Panc1 (cell line): ENCODE results near the gene SNRPF. TPM values are rescaled to one million over a fixed set of nuclear protein-coding genes. Genes with fewer than 3 reads are reported as not detected.

Source experiments
- ATAC-seq: fragments of 200-7000 bp; cut with Tn5 transposase; 2 replicates; pipeline ENCODE4 v1.9.1; 2020; ENCODE audit warnings: mild to moderate bottlenecking, moderate library complexity
- BruUV-seq: library from RNA; stranded (reverse); fragments of 400-500 nt; replicated peaks from 2 replicates; lab custom pipeline; 2021; lab: Mats Ljungman, UMichigan
- CTCF ChIA-PET: fragments of 300-600 bp; sonication (Branson Sonifier 250); formaldehyde crosslinking; loops from one replicate; lab custom pipeline; 2022; ENCODE audit warnings: antibody characterized with exemption; lab: Charles Lee
- POLR2A ChIA-PET: fragments of 300-600 bp; sonication (Branson Sonifier 250); formaldehyde crosslinking; loops from one replicate; lab custom pipeline; 2022; ENCODE audit warnings: antibody characterized with exemption; lab: Charles Lee
- DNase-seq: peaks from one replicate; pipeline ENCODE4 v3.0.0-alpha.2; 2010; ENCODE audit warnings: low read depth, low spot score
- H3K27ac ChIP-seq: 2 replicates; pipeline ENCODE4 v1.5.1; 2011; ENCODE audit warnings: mild to moderate bottlenecking, low read length, inconsistent platforms
- H3K27me3 ChIP-seq: fragments of 200-500 bp; sonication (Bioruptor generic); 2 replicates; pipeline ENCODE4 v1.6.0; 2014; ENCODE audit warnings: low read length, inconsistent platforms; ENCODE audit not compliant: control insufficient read depth, insufficient read depth
- H3K36me3 ChIP-seq: fragments of 200-500 bp; sonication (Bioruptor generic); 2 replicates; pipeline ENCODE4 v1.5.1; 2014; ENCODE audit warnings: inconsistent platforms, mild to moderate bottlenecking, low read length, moderate library complexity; ENCODE audit not compliant: control insufficient read depth, insufficient read depth
- H3K4me1 ChIP-seq: 2 replicates; pipeline ENCODE4 v1.5.1; 2011; ENCODE audit warnings: inconsistent platforms, mild to moderate bottlenecking, low read length, moderate library complexity; ENCODE audit not compliant: control insufficient read depth, insufficient read depth
- H3K4me3 ChIP-seq, 2 experiments: 2 replicates each; pipeline ENCODE4 v1.5.1; 2011 to 2012; ENCODE audit warnings: low read depth in 2 of 2, low read length in 2 of 2, mild to moderate bottlenecking in 2 of 2, inconsistent platforms in 1 of 2, moderate library complexity in 1 of 2
- H3K9me3 ChIP-seq: fragments of 200-500 bp; sonication (Bioruptor generic); 2 replicates; pipeline ENCODE4 v1.5.1; 2014; ENCODE audit warnings: low read depth, mild to moderate bottlenecking, inconsistent platforms, low read length, moderate library complexity; ENCODE audit not compliant: control insufficient read depth, insufficient read depth
- CTCF ChIP-seq: fragments of 450-650 bp; IDR thresholded peaks from 2 replicates; pipeline ENCODE4 v1.5.1; 2017; ENCODE audit warnings: mild to moderate bottlenecking
- POLR2AphosphoS5 ChIP-seq: IDR thresholded peaks from 2 replicates; pipeline ENCODE4 v1.6.1; 2012; ENCODE audit warnings: mild to moderate bottlenecking, low read depth, low read length, moderate library complexity
- REST ChIP-seq, 2 experiments: IDR thresholded peaks; 2 replicates each; pipeline ENCODE4 v1.6.1; 2011 to 2012; ENCODE audit warnings: low read depth in 2 of 2, control low read depth in 1 of 2, low read length in 1 of 2, mild to moderate bottlenecking in 1 of 2, moderate library complexity in 1 of 2; ENCODE audit not compliant: insufficient read depth in 1 of 2
- SIN3A ChIP-seq: IDR thresholded peaks from 2 replicates; pipeline ENCODE4 v1.6.1; 2012; ENCODE audit warnings: low read depth, mild to moderate bottlenecking, low read length, moderate library complexity, borderline replicate concordance; ENCODE audit not compliant: insufficient read depth
- TCF7L2 ChIP-seq: IDR thresholded peaks from 2 replicates; pipeline ENCODE4 v1.6.1; 2011; ENCODE audit warnings: mild to moderate bottlenecking, low read depth, low read length, inconsistent platforms
- in situ Hi-C: cut with HindIII; loops from 2 replicates; pipeline ENCODE4 v1.10.0; 2016; ENCODE audit warnings: low sequenced_read_pairs, low pct_unique_long_range_greater_than_20kb
- intact Hi-C: fragments of 100-400 bp; cut with micrococcal nuclease; formaldehyde crosslinking; loops from one replicate; pipeline ENCODE4 v1.10.0; 2022; ENCODE audit not compliant: unreplicated experiment
- total RNA-seq: library from RNA; stranded (reverse); gene quantifications from one replicate; pipeline ENCODE4 v1.2.1, GENCODE V29; 2021; ENCODE audit not compliant: unreplicated experiment

The SNRPF gene
- total RNA-seq, 1 experiment from 2014 or later: 38.7 TPM

GRCh38 chr12:95852133-95852532 is 6.6 kb upstream of the SNRPF start:
- ChIA-PET CTCF (no interaction called here), POLR2A (no interaction called here)
- H3K4me1 ChIP-seq: no peaks in the 10 kb centered on the region
- H3K9me3 ChIP-seq: no peaks in the 10 kb centered on the region
- in situ Hi-C loops: no loop called here
- DNase-seq (no peak), ATAC-seq (no peak)
- no TSS peak for BruUV-seq
- H3K27ac ChIP-seq: no peak overlapping the region
- no peak overlapping the region for H3K4me3 ChIP-seq
- TF ChIP-seq POLR2AphosphoS5: no peak
- no peak for TF ChIP-seq SIN3A
- no peaks in the 10 kb centered on the region for H3K36me3 ChIP-seq
- intact Hi-C loops: no loop called here
- peaks cover 2% of the 10 kb centered on the region; the same call in 1 of the 2 replicates for H3K27me3 ChIP-seq

GRCh38 chr12:95857156-95857555 is 1.6 kb upstream of the SNRPF start:
- peaks cover 12% of the 10 kb centered on the region for H3K36me3 ChIP-seq
- in situ Hi-C loops (no loop called here), intact Hi-C loops (no loop called here)
- peaks cover 2% of the 10 kb centered on the region; the same call in 1 of the 2 replicates for H3K27me3 ChIP-seq
- H3K9me3 ChIP-seq: no peaks in the 10 kb centered on the region
- peak overlapping the region; percentile 89 to 96 for H3K4me3 ChIP-seq
- peak; percentile 61 for ATAC-seq
- H3K4me1 ChIP-seq: peaks cover 9% of the 10 kb centered on the region; the same call in 1 of the 2 replicates
- ChIA-PET CTCF (no interaction called here), POLR2A (no interaction called here)
- no peak for TF ChIP-seq SIN3A
- no peak for TF ChIP-seq TCF7L2
- no peak for TF ChIP-seq CTCF
- no peak for TF ChIP-seq POLR2AphosphoS5
- TF ChIP-seq REST (IDR thresholded peaks at IDR 0.05; ENCODE audit: insufficient read depth in 1 of 2, low read depth in 2 of 2, low read length in 1 of 2): no peak
- peak overlapping the region; percentile 37 for H3K27ac ChIP-seq
- BruUV-seq: no TSS peak
- DNase-seq: no peak

GRCh38 chr12:95857799-95858198 is 953 bp upstream of the SNRPF start:
- ChIA-PET CTCF (no interaction called here), POLR2A (no interaction called here)
- no TSS peak for BruUV-seq
- Histone ChIP-seq H3K9me3 (no peaks in the 10 kb centered on the region), H3K27ac (peak overlapping the region; percentile 37), H3K4me1 (peaks cover 9% of the 10 kb centered on the region; the same call in 1 of the 2 replicates), H3K27me3 (peaks cover 2% of the 10 kb centered on the region; the same call in 1 of the 2 replicates), H3K36me3 (peaks cover 12% of the 10 kb centered on the region), H3K4me3 (peak overlapping the region; percentile 89 to 96)
- ATAC-seq: no peak
- intact Hi-C loops (no loop called here), in situ Hi-C loops (no loop called here)
- TF ChIP-seq SIN3A (no peak), CTCF (no peak), REST (IDR thresholded peaks at IDR 0.05; ENCODE audit: insufficient read depth in 1 of 2, low read depth in 2 of 2, low read length in 1 of 2) (no peak), POLR2AphosphoS5 (no peak), TCF7L2 (no peak)
- no peak for DNase-seq
